IMR-90 (cell line): ENCODE results near the gene UTP14C.
"Not testable (repeated sequence)": the region's sequence is repeated elsewhere in the genome, so short reads cannot be mapped to it uniquely, and the experiment has no call there.

Experiments
- BHLHE40 ChIP-seq: fragments of 150-350 bp; IDR thresholded peaks from 2 replicates; pipeline ENCODE4 v1.6.1; 2016; ENCODE audit warnings: mild to moderate bottlenecking, low read depth, low read length
- CEBPB ChIP-seq: IDR thresholded peaks from 2 replicates; pipeline ENCODE4 v1.6.1; 2012; ENCODE audit warnings: low read depth, low read length, improper control_type of control experiment
- CHD1 ChIP-seq: IDR thresholded peaks from 2 replicates; pipeline ENCODE4 v1.6.1; 2012; ENCODE audit warnings: low read depth, low read length, improper control_type of control experiment
- ELK1 ChIP-seq: fragments of 150-350 bp; IDR thresholded peaks from 2 replicates; pipeline ENCODE4 v1.6.1; 2016; ENCODE audit warnings: low read depth, mild to moderate bottlenecking, low read length, moderate library complexity, borderline replicate concordance
- FOS ChIP-seq: fragments of 150-350 bp; IDR thresholded peaks from 2 replicates; pipeline ENCODE4 v1.6.1; 2016; ENCODE audit warnings: low read depth, low read length
- MAFK ChIP-seq: IDR thresholded peaks from 2 replicates; pipeline ENCODE4 v1.6.1; 2012; ENCODE audit warnings: low read depth, low read length, improper control_type of control experiment
- MXI1 ChIP-seq: IDR thresholded peaks from 2 replicates; pipeline ENCODE4 v1.6.1; 2012; ENCODE audit warnings: low read depth, mild to moderate bottlenecking, low read length, moderate library complexity, borderline replicate concordance
- POLR2A ChIP-seq: IDR thresholded peaks from 2 replicates; pipeline ENCODE4 v1.6.1; 2012; ENCODE audit warnings: mild to moderate bottlenecking, low read depth, low read length
- RAD21 ChIP-seq: IDR thresholded peaks from 2 replicates; pipeline ENCODE4 v1.6.1; 2012; ENCODE audit warnings: low read length, improper control_type of control experiment
- RCOR1 ChIP-seq: IDR thresholded peaks from 2 replicates; pipeline ENCODE4 v1.6.1; 2012; ENCODE audit warnings: mild to moderate bottlenecking, low read length, improper control_type of control experiment; ENCODE audit not compliant: insufficient replicate concordance
- RFX5 ChIP-seq: IDR thresholded peaks from 2 replicates; pipeline ENCODE4 v1.8.0; 2012; ENCODE audit warnings: low read depth, mild to moderate bottlenecking, low read length, moderate library complexity
- SMC3 ChIP-seq: fragments of 150-350 bp; IDR thresholded peaks from 2 replicates; pipeline ENCODE4 v1.6.1; 2016; ENCODE audit warnings: low read depth, mild to moderate bottlenecking, antibody characterized with exemption, low read length, moderate library complexity
- TF ChIP-seq, protein P1 (sequence below): conservative IDR thresholded peaks from 2 replicates; pipeline ENCODE4 v1.5.1; 2012; ENCODE audit warnings: mild to moderate bottlenecking, low read depth, low read length, improper control_type of control experiment

DNA sequence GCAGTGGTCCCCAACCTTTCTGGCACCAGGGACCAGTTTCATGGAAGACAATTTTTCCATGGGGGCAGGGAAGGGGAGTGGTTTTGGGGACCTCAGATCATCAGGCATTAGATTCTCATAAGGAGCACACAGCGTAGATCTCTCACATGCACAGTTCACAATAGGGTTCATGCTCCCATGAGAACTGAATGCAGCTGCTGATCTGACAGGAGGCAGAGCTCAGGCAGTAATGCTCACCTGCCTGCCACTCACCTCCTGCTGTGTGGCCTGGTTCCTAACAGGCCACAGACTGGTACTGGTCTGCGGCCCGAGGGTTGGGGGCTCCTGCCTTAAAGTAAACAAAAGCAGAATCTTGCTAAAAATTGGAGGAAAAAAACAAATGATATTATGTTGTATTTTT is 36.6 kb downstream of the UTP14C start:
- TF ChIP-seq POLR2A, CHD1, RCOR1, BHLHE40, ELK1, SMC3, FOS, RAD21, MXI1, CEBPB, MAFK, RFX5: not testable (repeated sequence)
- TF ChIP-seq, protein P1, sequence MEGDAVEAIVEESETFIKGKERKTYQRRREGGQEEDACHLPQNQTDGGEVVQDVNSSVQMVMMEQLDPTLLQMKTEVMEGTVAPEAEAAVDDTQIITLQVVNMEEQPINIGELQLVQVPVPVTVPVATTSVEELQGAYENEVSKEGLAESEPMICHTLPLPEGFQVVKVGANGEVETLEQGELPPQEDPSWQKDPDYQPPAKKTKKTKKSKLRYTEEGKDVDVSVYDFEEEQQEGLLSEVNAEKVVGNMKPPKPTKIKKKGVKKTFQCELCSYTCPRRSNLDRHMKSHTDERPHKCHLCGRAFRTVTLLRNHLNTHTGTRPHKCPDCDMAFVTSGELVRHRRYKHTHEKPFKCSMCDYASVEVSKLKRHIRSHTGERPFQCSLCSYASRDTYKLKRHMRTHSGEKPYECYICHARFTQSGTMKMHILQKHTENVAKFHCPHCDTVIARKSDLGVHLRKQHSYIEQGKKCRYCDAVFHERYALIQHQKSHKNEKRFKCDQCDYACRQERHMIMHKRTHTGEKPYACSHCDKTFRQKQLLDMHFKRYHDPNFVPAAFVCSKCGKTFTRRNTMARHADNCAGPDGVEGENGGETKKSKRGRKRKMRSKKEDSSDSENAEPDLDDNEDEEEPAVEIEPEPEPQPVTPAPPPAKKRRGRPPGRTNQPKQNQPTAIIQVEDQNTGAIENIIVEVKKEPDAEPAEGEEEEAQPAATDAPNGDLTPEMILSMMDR = not testable (repeated sequence)
